Spleen (tissue), 7 donors: ENCODE results near the gene DGKG.

Experiments
- CTCF ChIP-seq, 11 experiments: fragments of 200-600 bp in 7 of 11; fragments of 450-650 bp in 4 of 11; sonication (generic) in 4 of 11; IDR thresholded peaks in 8 of 11; conservative IDR thresholded peaks in 3 of 11; 1 replicate in 7 of 11; 2 replicates in 4 of 11; pipeline versions ENCODE4 v1.4.0 to v1.8.0; 2016 to 2021; ENCODE audit warnings: antibody characterized with exemption in 11 of 11, inconsistent platforms in 4 of 11, mild to moderate bottlenecking in 1 of 11
- POLR2A ChIP-seq, 3 donors: fragments of 450-650 bp; IDR thresholded peaks; one replicate each; pipeline ENCODE4 v1.5.1; 2017; ENCODE audit warnings: antibody characterized with exemption in 3 of 3, mild to moderate bottlenecking in 1 of 3
- POLR2AphosphoS5 ChIP-seq, 3 donors: sonication (generic); formaldehyde crosslinking; IDR thresholded peaks; one replicate each; pipeline ENCODE4 v1.5.1; 2017; ENCODE audit warnings: antibody characterized with exemption in 3 of 3
- donor health status: DM: no; HTN: no; CAD: no; lungs with moderate emphysema.
- donor health status: DM: no; HTN: no; CAD: no.
- donor health status: DM: no; HTN: no; CAD: no.

GRCh38 chr3:186361762-186362536 is at the start of gene DGKG:
- TF ChIP-seq CTCF (IDR thresholded peaks at IDR 0.05 in 8 of 11, conservative IDR thresholded peaks at IDR 0.05 in 3 of 11): peak in 1 of 11 experiments; percentile 9
- peak; percentile 67 to 77 (median 76) for TF ChIP-seq POLR2AphosphoS5 (IDR thresholded peaks at IDR 0.05)
- TF ChIP-seq POLR2A (IDR thresholded peaks at IDR 0.05): no peak
